Measurements from ENCODE around the gene TP53TG5.

DNA sequence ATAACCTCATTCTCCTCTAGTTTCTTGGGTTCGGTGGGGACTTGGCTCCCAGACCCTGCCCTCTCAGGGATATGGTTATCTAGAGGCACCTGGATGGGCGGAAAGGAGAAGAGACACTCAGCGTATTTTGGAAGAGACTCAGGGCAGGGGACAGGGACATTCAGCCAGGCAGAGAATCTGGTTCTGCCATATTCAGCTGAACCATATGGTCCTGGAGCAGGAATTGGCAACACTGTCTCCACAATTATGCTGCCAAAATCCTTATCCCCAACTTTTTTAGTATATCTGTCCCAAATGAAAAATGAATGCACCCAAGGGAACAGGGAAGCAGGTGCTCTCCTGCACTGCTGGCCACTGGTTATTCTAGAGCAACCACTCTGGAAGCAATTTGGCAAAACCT lies 47.6 kb downstream of the TP53TG5 start:
- no peak for TF ChIP-seq CTCF (IDR thresholded peaks at IDR 0.05 in 2 of 3, conservative IDR thresholded peaks at IDR 0.05 in 1 of 3; ENCODE audit: control insufficient read depth in 2 of 3, extremely low read depth in 1 of 3, insufficient read depth in 1 of 3, low read depth in 3 of 3, low read length in 3 of 3)
- no peak for TF ChIP-seq CHD1 (IDR thresholded peaks at IDR 0.05; ENCODE audit: low read depth, low read length)
- no peak for TF ChIP-seq EP300 (IDR thresholded peaks at IDR 0.05; ENCODE audit: borderline replicate concordance in 1 of 2, control insufficient read depth in 1 of 2, low read depth in 2 of 2, low read length in 2 of 2)
- no peak for TF ChIP-seq KDM1A (IDR thresholded peaks at IDR 0.05; ENCODE audit: borderline replicate concordance)
- TF ChIP-seq EZH2 (IDR thresholded peaks at IDR 0.05; ENCODE audit: borderline replicate concordance, control insufficient read depth, low read depth, low read length) = no peak
- no peak for TF ChIP-seq ESRRA (IDR thresholded peaks at IDR 0.05; ENCODE audit: low read length)

All from GM12878 (cell line).